NB4 (cell line): ENCODE measurements around the gene ACOX1.

Experiments used
- DNase-seq: peaks from one replicate; pipeline ENCODE4 v3.0.0; 2010; ENCODE audit warnings: low read depth
- H3K4me3 ChIP-seq: one replicate; pipeline ENCODE4 v1.5.1; 2011; ENCODE audit warnings: mild to moderate bottlenecking, low read depth, low read length, moderate library complexity
- CTCF ChIP-seq: IDR thresholded peaks from one replicate; pipeline ENCODE4 v1.5.1; 2012; ENCODE audit warnings: low read depth, low read length
- MAX ChIP-seq: IDR thresholded peaks from 2 replicates; pipeline ENCODE4 v1.6.1; 2011; ENCODE audit warnings: low read depth, low read length
- MYC ChIP-seq: IDR thresholded peaks from 2 replicates; pipeline ENCODE4 v1.6.1; 2011; ENCODE audit warnings: low read depth, low read length
- POLR2A ChIP-seq: IDR thresholded peaks from 2 replicates; pipeline ENCODE4 v1.6.1; 2011; ENCODE audit warnings: mild to moderate bottlenecking; ENCODE audit not compliant: insufficient read length; ENCODE audit errors: extremely low read depth

The ACOX1 gene

GRCh38 chr17:75925912-75926311 is 53.1 kb downstream of the ACOX1 start:
- H3K4me3 ChIP-seq: no peak overlapping the region
- no peak for TF ChIP-seq POLR2A
- no peak for TF ChIP-seq CTCF
- no peak for TF ChIP-seq MAX
- no peak for TF ChIP-seq MYC
- no peak for DNase-seq

- no peak for DNase-seq
- TF ChIP-seq POLR2A: no peak
- no peak for TF ChIP-seq CTCF
- TF ChIP-seq MAX: no peak
- TF ChIP-seq MYC: no peak
- no peak overlapping the region for H3K4me3 ChIP-seq
Measured at GRCh38 chr17:75925103-75925502, 53.9 kb downstream of the ACOX1 start.

GRCh38 chr17:75922963-75923874 is 55.7 kb downstream of the ACOX1 start:
- H3K4me3 ChIP-seq: no peak overlapping the region
- no peak for DNase-seq
- no peak for TF ChIP-seq CTCF
- no peak for TF ChIP-seq MAX
- TF ChIP-seq POLR2A: no peak
- no peak for TF ChIP-seq MYC

- DNase-seq: no peak
- no peak for TF ChIP-seq POLR2A
- no peak for TF ChIP-seq MAX
- no peak overlapping the region for H3K4me3 ChIP-seq
Measured at GRCh38 chr17:75922173-75922961, 56.6 kb downstream of the ACOX1 start.

GRCh38 chr17:75921596-75921995 is 57.4 kb downstream of the ACOX1 start:
- TF ChIP-seq MYC (no peak), POLR2A (no peak), CTCF (no peak), MAX (no peak)
- no peak overlapping the region for H3K4me3 ChIP-seq
- no peak for DNase-seq

GRCh38 chr17:75920045-75920560 is 58.9 kb downstream of the ACOX1 start:
- no peak for DNase-seq
- no peak for TF ChIP-seq CTCF
- no peak for TF ChIP-seq MAX
- no peak for TF ChIP-seq MYC
- TF ChIP-seq POLR2A: no peak
- no peak overlapping the region for H3K4me3 ChIP-seq
